Kidney epithelial cell (primary cell): ENCODE data around the gene OSTF1. TPM values are rescaled to one million over a fixed set of nuclear protein-coding genes. Genes with fewer than 3 reads are reported as not detected.

ENCODE experiments used
- DNase-seq: peaks from one replicate; pipeline ENCODE4 v3.0.0-alpha.2; 2010; ENCODE audit warnings: low read depth
- H3K27me3 ChIP-seq: 2 replicates; pipeline ENCODE4 v1.6.0; 2011; ENCODE audit warnings: low read length; ENCODE audit not compliant: control insufficient read depth, insufficient read depth
- H3K36me3 ChIP-seq: 2 replicates; pipeline ENCODE4 v1.5.1; 2011; ENCODE audit warnings: low read length; ENCODE audit not compliant: control insufficient read depth, insufficient read depth
- H3K4me3 ChIP-seq: 2 replicates; pipeline ENCODE4 v1.5.1; 2011; ENCODE audit warnings: low read depth, mild to moderate bottlenecking, control low read depth, low read length
- total RNA-seq: library from RNA; depleted of rRNA; stranded (reverse); fragments of >200 nt; gene quantifications from 2 replicates; pipeline ENCODE4 v1.2.3, GENCODE V29; 2015
- TF ChIP-seq, protein P1 (sequence below): IDR thresholded peaks from 2 replicates; pipeline ENCODE4 v1.5.1; 2011; ENCODE audit warnings: mild to moderate bottlenecking, moderate library complexity, low read length, control low read depth, inconsistent platforms; ENCODE audit not compliant: insufficient read depth, poor library complexity, severe bottlenecking

The OSTF1 gene
- total RNA-seq, 1 donor from 2014 or later: 12.3 TPM

DNA sequence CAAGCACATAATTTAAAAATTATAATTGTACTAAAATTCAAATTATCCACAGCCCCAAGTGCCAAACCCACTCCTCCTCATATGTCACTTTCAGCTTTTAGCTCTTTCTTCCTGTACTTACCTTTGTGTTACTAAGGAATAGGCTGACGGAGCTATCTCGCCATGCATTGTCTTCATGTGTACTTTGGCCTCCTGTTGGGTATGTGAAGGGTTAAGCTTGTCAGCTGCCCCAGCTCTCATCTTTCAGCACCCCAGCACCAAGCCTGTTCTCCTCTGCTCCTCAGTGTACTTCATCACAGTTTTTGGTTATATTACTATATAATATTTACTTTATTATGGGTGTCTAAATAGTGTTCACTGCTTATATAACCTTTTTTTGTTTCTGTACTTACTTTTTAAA lies 46.2 kb downstream of the OSTF1 start:
- no peaks in the 10 kb centered on the region for H3K36me3 ChIP-seq
- TF ChIP-seq, protein P1, sequence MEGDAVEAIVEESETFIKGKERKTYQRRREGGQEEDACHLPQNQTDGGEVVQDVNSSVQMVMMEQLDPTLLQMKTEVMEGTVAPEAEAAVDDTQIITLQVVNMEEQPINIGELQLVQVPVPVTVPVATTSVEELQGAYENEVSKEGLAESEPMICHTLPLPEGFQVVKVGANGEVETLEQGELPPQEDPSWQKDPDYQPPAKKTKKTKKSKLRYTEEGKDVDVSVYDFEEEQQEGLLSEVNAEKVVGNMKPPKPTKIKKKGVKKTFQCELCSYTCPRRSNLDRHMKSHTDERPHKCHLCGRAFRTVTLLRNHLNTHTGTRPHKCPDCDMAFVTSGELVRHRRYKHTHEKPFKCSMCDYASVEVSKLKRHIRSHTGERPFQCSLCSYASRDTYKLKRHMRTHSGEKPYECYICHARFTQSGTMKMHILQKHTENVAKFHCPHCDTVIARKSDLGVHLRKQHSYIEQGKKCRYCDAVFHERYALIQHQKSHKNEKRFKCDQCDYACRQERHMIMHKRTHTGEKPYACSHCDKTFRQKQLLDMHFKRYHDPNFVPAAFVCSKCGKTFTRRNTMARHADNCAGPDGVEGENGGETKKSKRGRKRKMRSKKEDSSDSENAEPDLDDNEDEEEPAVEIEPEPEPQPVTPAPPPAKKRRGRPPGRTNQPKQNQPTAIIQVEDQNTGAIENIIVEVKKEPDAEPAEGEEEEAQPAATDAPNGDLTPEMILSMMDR: no peak
- no peak for DNase-seq
- H3K4me3 ChIP-seq: no peak overlapping the region
- no peaks in the 10 kb centered on the region for H3K27me3 ChIP-seq

- Histone ChIP-seq H3K27me3 (no peaks in the 10 kb centered on the region), H3K36me3 (no peaks in the 10 kb centered on the region), H3K4me3 (no peak overlapping the region)
- DNase-seq: no peak
- TF ChIP-seq, protein P1: no peak
These were observed 50.1 kb downstream of the OSTF1 start for GRCh38 chr9:75138260-75139040.

DNA sequence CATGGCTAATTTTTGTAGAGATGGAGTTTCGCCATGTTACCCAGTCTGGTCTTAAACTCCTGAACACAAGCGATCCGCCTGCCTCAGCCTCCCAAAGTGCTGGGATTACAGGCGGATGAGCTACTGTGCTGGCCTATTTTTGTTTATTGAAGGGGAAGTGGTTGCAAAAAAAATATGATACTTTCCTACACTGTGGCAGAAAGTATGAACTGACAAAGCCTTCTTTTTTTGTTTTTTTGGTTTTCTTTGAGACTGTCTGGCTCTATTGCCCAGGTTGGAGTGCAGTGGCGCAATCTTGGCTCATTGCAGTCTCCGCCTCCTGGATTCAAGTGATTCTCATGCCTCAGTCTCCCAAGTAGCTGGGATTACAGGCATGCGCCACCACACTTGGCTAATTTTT lies 50.9 kb downstream of the OSTF1 start:
- no peaks in the 10 kb centered on the region for H3K27me3 ChIP-seq
- TF ChIP-seq, protein P1: no peak
- H3K36me3 ChIP-seq: no peaks in the 10 kb centered on the region
- no peak for DNase-seq
- H3K4me3 ChIP-seq: no peak overlapping the region

DNA sequence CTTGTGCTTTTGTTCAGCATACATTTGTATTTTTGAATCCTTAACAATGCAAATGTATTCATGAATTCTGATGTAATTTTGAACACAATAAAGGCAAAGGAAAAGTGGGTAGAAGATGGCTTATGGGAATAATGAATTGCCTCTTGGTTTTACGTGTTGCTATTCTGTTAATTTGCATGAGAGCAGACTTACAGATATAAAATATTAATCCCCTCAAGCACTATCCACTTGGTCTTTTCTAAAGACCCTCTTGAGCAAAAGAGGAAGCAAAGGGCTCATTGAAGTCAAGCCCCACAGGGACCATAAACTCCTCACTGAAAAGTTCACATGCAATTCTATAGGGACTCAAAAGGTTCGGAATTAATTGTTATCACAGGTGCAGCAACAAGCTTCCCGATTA lies 51.9 kb downstream of the OSTF1 start:
- Histone ChIP-seq H3K4me3 (no peak overlapping the region), H3K27me3 (no peaks in the 10 kb centered on the region), H3K36me3 (peaks cover 2% of the 10 kb centered on the region)
- no peak for DNase-seq
- TF ChIP-seq, protein P1: no peak

DNA sequence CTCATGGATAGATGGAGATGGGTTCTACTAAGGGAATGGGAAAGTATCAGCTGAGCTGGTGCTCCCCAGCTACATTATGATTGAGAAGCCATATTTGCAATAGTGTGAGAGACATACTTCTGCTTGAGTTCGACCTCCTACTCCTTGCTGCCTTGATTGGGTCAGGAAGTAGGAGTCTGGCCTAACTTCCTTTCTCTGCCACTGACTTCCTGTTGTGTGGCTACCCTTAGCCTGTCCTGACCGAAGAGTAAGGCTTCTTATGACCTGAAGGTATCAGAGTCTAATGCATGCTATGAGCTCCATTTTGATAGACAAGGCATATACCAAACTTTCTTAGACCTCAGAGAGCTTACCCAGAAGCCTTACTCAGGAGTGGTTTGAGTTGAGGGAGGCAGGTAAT lies 53.9 kb downstream of the OSTF1 start:
- Histone ChIP-seq H3K4me3 (no peak overlapping the region), H3K27me3 (no peaks in the 10 kb centered on the region), H3K36me3 (peaks cover 2% of the 10 kb centered on the region)
- TF ChIP-seq, protein P1: no peak
- no peak for DNase-seq

GRCh38 chr9:75146229-75146628 lies 57.9 kb downstream of the OSTF1 start:
- TF ChIP-seq, protein P1: no peak
- DNase-seq: no peak
- Histone ChIP-seq H3K27me3 (no peaks in the 10 kb centered on the region), H3K4me3 (no peak overlapping the region), H3K36me3 (peaks cover 2% of the 10 kb centered on the region)
